ENCODE results near the gene SPRR2B. TPM values are rescaled to one million over a fixed set of nuclear protein-coding genes. Genes with fewer than 3 reads are reported as not detected.
"Not testable (repeated sequence)": the region's sequence is repeated elsewhere in the genome, so short reads cannot be mapped to it uniquely, and the experiment has no call there.

Gene SPRR2B
- total RNA-seq, 1 donor from 2014 or later = not detected

DNA sequence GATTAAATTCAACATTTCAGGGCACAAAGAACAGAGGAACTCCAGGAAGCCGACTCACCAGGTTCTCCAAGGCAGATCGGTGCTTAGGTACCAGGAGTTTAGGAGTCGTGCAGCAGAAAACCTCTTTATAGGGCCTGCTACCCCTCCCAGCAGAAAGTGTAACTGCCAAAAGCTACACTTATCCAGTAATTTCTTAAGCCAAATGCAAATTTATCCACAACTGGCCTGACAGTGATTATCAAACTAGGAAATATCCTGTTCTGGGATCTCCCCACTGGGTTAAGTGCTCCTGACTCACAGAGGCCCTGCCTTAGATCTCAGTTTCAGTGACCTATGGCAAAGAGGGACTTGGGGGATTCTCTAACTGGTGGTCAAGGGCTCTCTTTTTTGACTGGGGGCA lies 42.0 kb upstream of the SPRR2B start, which contains the start of gene SPRR2F:
SPRR2F (minus strand) TSS at position 101 of the 400 bp plus-strand sequence. CDS start 783 bp downstream, outside the sequence.
- no peaks in the 10 kb centered on the region for H3K36me3 ChIP-seq (ENCODE audit: insufficient read depth, low read length)
- no peaks in the 10 kb centered on the region for H3K4me1 ChIP-seq (ENCODE audit: insufficient read depth, low read length)
- H3K4me3 ChIP-seq (ENCODE audit: insufficient read depth, low read depth, low read length) = no peak within 1 kb of the TSS
- no peak for DNase-seq (ENCODE audit: low read depth)
- H3K9me3 Mint-ChIP-seq (ENCODE audit: unreplicated experiment) = peaks cover 4% of the 10 kb centered on the region
- no peaks in the 10 kb centered on the region for H3K36me3 Mint-ChIP-seq (ENCODE audit: low read depth, unreplicated experiment)
- no peak for FAIRE-seq
- no peak within 1 kb of the TSS for H3K9ac ChIP-seq (ENCODE audit: low read length)
- peaks cover 3% of the 10 kb centered on the region for H3K27me3 Mint-ChIP-seq (ENCODE audit: low read depth, unreplicated experiment)
- H3K27ac ChIP-seq (ENCODE audit: low read depth, low read length) = no peak within 1 kb of the TSS
- H3K27ac Mint-ChIP-seq (ENCODE audit: unreplicated experiment) = no peak within 1 kb of the TSS
- H3K9me3 ChIP-seq (ENCODE audit: insufficient read depth, low read depth, low read length) = no peaks in the 10 kb centered on the region
- no peak within 1 kb of the TSS for H3K4me2 ChIP-seq (ENCODE audit: low read length)
- H3K4me1 Mint-ChIP-seq (ENCODE audit: low read depth, unreplicated experiment) = no peaks in the 10 kb centered on the region
- H4K20me1 ChIP-seq (ENCODE audit: insufficient read depth, low read length) = no peaks in the 10 kb centered on the region
- no peaks in the 10 kb centered on the region for H3K79me2 ChIP-seq (ENCODE audit: insufficient read depth, low read length)
- no peak within 1 kb of the TSS for H2AFZ ChIP-seq (ENCODE audit: low read depth, low read length)
- H3K4me3 Mint-ChIP-seq (ENCODE audit: unreplicated experiment) = no peak within 1 kb of the TSS
- no peaks in the 10 kb centered on the region for H3K27me3 ChIP-seq (ENCODE audit: insufficient read depth, low read length)
- TF ChIP-seq, protein P1, sequence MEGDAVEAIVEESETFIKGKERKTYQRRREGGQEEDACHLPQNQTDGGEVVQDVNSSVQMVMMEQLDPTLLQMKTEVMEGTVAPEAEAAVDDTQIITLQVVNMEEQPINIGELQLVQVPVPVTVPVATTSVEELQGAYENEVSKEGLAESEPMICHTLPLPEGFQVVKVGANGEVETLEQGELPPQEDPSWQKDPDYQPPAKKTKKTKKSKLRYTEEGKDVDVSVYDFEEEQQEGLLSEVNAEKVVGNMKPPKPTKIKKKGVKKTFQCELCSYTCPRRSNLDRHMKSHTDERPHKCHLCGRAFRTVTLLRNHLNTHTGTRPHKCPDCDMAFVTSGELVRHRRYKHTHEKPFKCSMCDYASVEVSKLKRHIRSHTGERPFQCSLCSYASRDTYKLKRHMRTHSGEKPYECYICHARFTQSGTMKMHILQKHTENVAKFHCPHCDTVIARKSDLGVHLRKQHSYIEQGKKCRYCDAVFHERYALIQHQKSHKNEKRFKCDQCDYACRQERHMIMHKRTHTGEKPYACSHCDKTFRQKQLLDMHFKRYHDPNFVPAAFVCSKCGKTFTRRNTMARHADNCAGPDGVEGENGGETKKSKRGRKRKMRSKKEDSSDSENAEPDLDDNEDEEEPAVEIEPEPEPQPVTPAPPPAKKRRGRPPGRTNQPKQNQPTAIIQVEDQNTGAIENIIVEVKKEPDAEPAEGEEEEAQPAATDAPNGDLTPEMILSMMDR (IDR thresholded peaks at IDR 0.05; ENCODE audit: insufficient read depth, low read depth, low read length) = no peak
- no peak for TF ChIP-seq EZH2 (IDR thresholded peaks at IDR 0.05; ENCODE audit: insufficient read depth, low read length)

DNA sequence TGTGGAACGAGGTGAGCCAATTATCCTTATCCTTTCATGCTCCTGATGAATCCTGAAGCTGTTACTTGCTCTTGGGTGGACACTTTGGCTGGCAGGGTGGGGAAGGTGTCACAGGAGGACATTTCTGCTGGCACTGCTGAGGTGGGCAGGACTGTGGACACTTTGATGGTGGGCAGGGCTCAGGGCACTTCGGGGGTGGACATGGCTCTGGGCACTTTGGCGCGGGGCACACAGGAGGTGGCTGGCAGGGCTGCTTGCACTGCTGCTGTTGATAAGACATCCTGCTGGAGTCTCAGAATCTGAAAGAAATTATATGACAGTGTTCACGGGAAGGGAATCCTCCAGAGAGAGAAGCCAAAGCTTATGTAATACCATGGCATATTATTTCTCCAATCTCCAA lies 41.0 kb upstream of the SPRR2B start:
- H3K27ac ChIP-seq (ENCODE audit: low read depth, low read length); H3K27ac Mint-ChIP-seq (ENCODE audit: unreplicated experiment); H3K4me1 ChIP-seq (ENCODE audit: insufficient read depth, low read length); H3K36me3 Mint-ChIP-seq (ENCODE audit: low read depth, unreplicated experiment); H3K27me3 ChIP-seq (ENCODE audit: insufficient read depth, low read length); H3K4me2 ChIP-seq (ENCODE audit: low read length); DNase-seq (ENCODE audit: low read depth); H3K4me3 Mint-ChIP-seq (ENCODE audit: unreplicated experiment); H3K9me3 ChIP-seq (ENCODE audit: insufficient read depth, low read depth, low read length); H3K79me2 ChIP-seq (ENCODE audit: insufficient read depth, low read length); H3K9ac ChIP-seq (ENCODE audit: low read length); H3K4me3 ChIP-seq (ENCODE audit: insufficient read depth, low read depth, low read length); H3K9me3 Mint-ChIP-seq (ENCODE audit: unreplicated experiment); H4K20me1 ChIP-seq (ENCODE audit: insufficient read depth, low read length); H2AFZ ChIP-seq (ENCODE audit: low read depth, low read length); H3K4me1 Mint-ChIP-seq (ENCODE audit: low read depth, unreplicated experiment); FAIRE-seq; H3K27me3 Mint-ChIP-seq (ENCODE audit: low read depth, unreplicated experiment); H3K36me3 ChIP-seq (ENCODE audit: insufficient read depth, low read length): not testable (repeated sequence)

DNA sequence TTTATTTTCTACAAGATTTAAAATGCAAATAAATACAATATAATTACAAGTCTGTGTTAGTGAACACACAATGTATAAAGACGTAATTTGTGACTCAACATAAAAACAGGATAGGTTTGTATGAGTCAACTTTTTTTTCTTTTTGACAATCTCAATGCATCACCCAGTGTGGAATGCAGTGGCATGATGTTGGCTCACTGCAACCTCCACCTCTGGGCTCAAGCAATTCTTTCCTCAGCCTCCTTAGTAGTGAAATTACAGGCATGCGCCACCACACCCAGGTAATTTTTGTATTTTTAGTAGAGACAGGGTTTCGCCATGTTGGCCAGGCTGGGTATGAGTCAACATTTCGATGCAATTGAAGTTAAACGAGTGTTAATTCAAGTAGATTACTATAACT lies 28.8 kb upstream of the SPRR2B start:
- Histone ChIP-seq H3K9ac (ENCODE audit: low read length) (no peak overlapping the region), H3K27me3 (ENCODE audit: insufficient read depth, low read length) (no peaks in the 10 kb centered on the region), H3K36me3 (ENCODE audit: insufficient read depth, low read length) (no peaks in the 10 kb centered on the region), H2AFZ (ENCODE audit: low read depth, low read length) (no peak overlapping the region), H4K20me1 (ENCODE audit: insufficient read depth, low read length) (no peaks in the 10 kb centered on the region), H3K79me2 (ENCODE audit: insufficient read depth, low read length) (no peaks in the 10 kb centered on the region), H3K9me3 (ENCODE audit: insufficient read depth, low read depth, low read length) (no peaks in the 10 kb centered on the region), H3K4me1 (ENCODE audit: insufficient read depth, low read length) (no peaks in the 10 kb centered on the region), H3K27ac (ENCODE audit: low read depth, low read length) (no peak overlapping the region), H3K4me3 (ENCODE audit: insufficient read depth, low read depth, low read length) (no peak overlapping the region), H3K4me2 (ENCODE audit: low read length) (no peak overlapping the region)
- Mint-ChIP-seq H3K27me3 (ENCODE audit: low read depth, unreplicated experiment) (no peaks in the 10 kb centered on the region), H3K27ac (ENCODE audit: unreplicated experiment) (peak overlapping the region; percentile 77), H3K9me3 (ENCODE audit: unreplicated experiment) (peaks cover 2% of the 10 kb centered on the region), H3K4me1 (ENCODE audit: low read depth, unreplicated experiment) (peaks cover 2% of the 10 kb centered on the region), H3K4me3 (ENCODE audit: unreplicated experiment) (no peak overlapping the region), H3K36me3 (ENCODE audit: low read depth, unreplicated experiment) (no peaks in the 10 kb centered on the region)
- DNase-seq (ENCODE audit: low read depth) (peak; percentile 66), FAIRE-seq (no peak)
- no peak for TF ChIP-seq EZH2 (IDR thresholded peaks at IDR 0.05; ENCODE audit: insufficient read depth, low read length)
- TF ChIP-seq, protein P1 (IDR thresholded peaks at IDR 0.05; ENCODE audit: insufficient read depth, low read depth, low read length) = no peak

Measured in astrocyte (in vitro differentiated cells and primary cell).